22Rv1 (cell line): ENCODE results near the gene TTC12.

ENCODE experiments used
- H3K27ac ChIP-seq: fragments of 450-650 bp; 2 replicates; pipeline ENCODE4 v1.5.1; 2017
- CTCF ChIP-seq: fragments of 450-650 bp; IDR thresholded peaks from 2 replicates; pipeline ENCODE4 v1.5.1; 2017; ENCODE audit warnings: mild to moderate bottlenecking
- ZFX ChIP-seq: fragments of 450-650 bp; IDR thresholded peaks from 2 replicates; pipeline ENCODE4 v1.6.1; 2017; ENCODE audit warnings: antibody characterized with exemption, borderline replicate concordance

Gene TTC12

GRCh38 chr11:113373981-113374560, 59.7 kb downstream of the TTC12 start:
- H3K27ac ChIP-seq: no peak overlapping the region
- TF ChIP-seq CTCF: no peak
- TF ChIP-seq ZFX: no peak

GRCh38 chr11:113375402-113375801, 61.0 kb downstream of the TTC12 start:
- H3K27ac ChIP-seq: no peak overlapping the region
- TF ChIP-seq ZFX (no peak), CTCF (no peak)

- TF ChIP-seq ZFX: no peak
- H3K27ac ChIP-seq: no peak overlapping the region
Measured at GRCh38 chr11:113376156-113376555, 61.8 kb downstream of the TTC12 start.

GRCh38 chr11:113377681-113378412, 63.5 kb downstream of the TTC12 start:
- no peak for TF ChIP-seq CTCF
- TF ChIP-seq ZFX: no peak
- H3K27ac ChIP-seq: no peak overlapping the region

- TF ChIP-seq CTCF (no peak), ZFX (no peak)
- H3K27ac ChIP-seq: no peak overlapping the region
Measured at GRCh38 chr11:113378692-113379091, 64.3 kb downstream of the TTC12 start.

GRCh38 chr11:113382121-113382520, 67.7 kb downstream of the TTC12 start:
- H3K27ac ChIP-seq: no peak overlapping the region
- TF ChIP-seq ZFX (no peak), CTCF (no peak)

- H3K27ac ChIP-seq: no peak overlapping the region
- TF ChIP-seq CTCF (no peak), ZFX (no peak)
Measured at GRCh38 chr11:113384551-113384950, 70.2 kb downstream of the TTC12 start.

- H3K27ac ChIP-seq: no peak overlapping the region
- TF ChIP-seq CTCF (no peak), ZFX (no peak)
Measured at GRCh38 chr11:113385749-113386148, 71.4 kb downstream of the TTC12 start.
